ENCODE data around the gene PANX2.
"Not testable (repeated sequence)": the region's sequence is repeated elsewhere in the genome, so short reads cannot be mapped to it uniquely, and the experiment has no call there.

The PANX2 gene

DNA sequence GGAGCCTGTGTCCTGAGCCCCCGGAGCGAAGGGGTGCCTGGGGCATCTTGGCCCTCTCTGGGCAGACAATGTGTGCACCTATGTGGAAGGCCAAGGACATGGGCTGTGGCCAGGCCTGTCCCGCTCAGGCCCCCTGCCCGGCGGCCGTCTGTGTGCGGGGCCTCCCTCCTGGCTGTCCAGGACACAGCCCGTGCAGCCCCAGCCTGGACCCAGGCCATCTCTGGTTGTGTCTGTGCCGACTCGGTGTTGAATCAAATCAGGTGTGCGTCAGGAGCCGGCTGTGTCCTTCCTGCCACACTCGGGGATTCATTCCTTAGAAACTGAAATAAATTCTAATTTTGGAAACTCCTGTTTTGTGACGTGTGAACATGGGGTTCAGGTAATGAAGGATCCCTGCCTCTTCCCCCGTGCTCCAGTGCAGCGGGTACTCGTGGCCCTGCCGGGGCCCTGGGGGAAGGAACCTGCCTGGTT, 28.8 kb downstream of the PANX2 start:
- no peak for DNase-seq (ENCODE audit: low read depth)

DNA sequence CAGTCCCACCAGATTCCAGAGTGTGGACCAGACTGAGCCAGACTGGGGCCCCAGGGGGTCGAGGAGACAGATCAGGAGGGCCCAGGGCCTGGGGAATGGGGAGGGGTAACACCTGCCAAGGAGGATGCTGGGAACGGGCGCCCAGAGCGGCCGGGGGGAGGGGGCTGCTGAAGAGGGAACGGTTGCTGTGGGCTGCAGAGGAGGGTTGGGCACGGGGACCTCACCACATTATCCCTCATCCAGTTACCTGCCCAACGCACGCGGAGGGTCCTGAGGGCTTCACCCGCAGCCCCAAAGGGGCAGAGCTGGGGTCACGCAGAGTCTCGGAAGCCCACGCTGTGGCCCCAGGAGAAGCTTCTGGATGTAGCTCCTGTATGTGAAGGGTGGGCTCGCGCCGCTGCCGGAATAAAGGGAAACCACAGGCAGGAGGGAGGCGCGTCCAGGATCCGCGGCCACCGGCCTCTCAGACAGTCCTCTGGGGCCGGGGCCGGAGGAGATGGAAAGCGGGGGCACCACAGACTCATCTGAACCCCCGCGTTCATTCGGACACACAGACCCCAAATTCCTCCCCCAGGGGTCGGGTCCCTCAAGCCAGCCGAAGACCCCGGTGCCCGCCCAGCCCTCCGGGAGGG, 29.4 kb downstream of the PANX2 start:
- DNase-seq (ENCODE audit: low read depth) = no peak

DNA sequence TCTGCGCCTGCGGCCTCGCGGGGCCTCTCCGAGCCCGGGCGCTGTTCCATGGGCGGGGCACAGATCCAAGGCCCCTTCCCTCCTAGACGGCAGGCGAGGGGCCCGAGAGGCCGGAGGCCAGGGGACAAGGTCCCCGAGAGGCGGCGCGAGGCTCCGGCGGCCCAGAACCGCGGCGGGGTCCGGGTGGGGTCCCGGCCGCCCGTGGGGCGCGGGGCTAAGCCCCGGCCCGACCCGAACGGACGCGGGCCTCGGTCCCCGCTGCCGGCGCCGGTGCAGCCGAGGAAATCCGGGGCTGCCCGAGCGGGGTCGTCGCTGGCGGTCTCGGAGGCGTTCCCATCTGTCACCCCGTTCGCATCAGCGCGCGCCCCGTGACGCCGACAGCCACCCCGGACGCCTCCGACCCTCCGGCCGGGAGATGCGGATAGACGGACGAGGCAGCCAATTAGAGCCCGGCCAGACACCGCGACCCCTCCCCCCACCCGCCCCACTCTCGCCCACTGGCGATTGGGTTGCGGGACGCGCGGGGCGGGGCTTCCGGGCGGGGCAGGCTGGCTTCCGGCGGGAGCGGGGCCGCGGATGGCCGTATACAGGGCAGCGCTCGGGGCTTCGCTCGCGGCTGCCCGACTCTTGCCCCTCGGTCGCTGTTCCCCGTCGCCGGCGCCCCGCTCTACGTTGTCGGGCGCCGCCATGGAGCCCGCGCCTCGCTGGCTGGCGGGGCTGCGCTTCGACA, 30.1 kb downstream of the PANX2 start, which contains the start of gene SELENOO:
TSS of gene SELENOO (plus strand) at position 551 of the 730 bp plus-strand sequence. CDS start at position 577, 26 bp downstream.
- peak; percentile 92 for DNase-seq (ENCODE audit: low read depth)

DNA sequence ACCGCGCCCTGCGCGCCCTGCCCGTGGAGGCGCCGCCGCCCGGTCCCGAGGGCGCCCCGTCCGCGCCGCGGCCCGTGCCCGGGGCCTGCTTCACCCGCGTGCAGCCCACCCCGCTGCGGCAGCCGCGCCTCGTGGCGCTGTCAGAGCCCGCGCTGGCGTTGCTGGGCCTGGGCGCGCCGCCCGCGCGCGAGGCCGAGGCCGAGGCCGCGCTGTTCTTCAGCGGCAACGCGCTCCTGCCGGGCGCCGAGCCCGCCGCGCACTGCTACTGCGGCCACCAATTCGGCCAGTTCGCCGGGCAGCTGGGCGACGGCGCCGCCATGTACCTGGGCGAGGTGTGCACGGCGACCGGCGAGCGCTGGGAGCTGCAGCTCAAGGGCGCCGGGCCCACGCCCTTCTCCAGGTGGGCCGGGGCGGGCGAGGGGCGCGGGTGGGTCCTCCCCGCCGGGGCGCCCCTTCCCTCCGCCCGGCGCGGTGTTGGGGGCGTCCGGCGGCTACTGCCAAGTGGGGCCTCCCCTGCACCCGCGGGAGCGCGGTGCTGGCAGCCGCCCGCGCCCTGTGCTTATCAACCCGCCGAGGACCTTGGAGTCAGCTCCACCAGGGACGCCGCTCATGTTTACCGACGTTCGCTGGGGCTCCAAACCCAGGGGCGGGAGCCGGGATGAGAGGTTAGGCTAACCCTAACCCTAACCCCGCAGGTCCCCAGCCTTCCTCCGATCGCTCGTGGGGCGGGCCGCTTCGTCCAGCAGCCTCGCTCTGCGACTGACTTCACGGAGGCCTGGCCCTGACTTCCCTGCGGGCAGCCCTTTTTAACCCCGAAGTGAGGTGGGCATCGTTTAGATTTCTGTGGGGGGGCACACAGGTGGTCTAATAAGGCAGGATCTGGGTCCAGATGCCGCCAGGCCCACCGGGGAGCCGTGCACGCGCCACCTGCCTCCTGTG, 30.9 kb downstream of the PANX2 start:
- DNase-seq (ENCODE audit: low read depth) = no peak

DNA sequence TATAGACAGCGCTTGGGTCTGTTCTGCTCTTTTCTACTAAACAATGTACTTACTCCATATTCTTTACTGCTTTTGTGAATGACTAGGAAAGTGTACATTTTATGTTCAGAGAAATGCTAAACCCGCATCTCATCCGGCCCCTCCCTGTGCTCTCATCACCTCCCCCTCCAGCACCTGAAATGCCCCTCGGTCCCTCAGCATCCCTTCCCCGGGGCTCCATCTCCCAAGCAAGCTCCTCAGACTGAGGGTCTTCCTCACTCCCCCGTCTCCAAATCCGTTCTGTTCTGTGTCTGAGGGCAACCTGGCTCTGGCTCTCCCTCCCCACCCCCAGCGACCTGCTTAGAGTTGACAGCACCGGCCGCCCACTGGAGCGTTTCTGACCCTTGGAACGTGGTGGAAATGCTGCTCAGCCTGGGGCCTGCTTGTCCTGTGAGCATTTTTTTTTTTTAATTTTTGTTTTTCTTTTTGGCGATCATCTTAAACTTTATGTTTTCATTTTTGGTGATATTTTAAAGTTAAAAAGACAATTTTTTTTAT, 31.7 kb downstream of the PANX2 start:
- DNase-seq (ENCODE audit: low read depth) = no peak

DNA sequence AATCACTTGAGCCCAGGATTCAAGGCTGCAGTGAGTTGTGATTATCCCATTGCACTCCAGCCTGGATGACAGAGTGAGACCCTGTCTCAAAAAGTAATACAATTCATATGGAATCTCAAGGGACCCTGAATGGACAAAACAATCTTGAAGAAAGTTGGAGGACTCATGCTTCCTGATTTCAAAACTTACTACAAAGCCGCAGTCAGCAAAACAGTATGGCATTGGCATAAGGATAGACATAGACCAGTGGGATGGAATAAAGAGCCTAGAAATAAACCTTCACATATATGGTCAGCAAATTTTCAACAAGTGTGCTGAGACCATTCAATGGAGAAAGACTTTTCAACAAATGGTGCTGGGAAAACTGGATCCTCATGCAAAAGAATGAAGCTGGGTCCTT, 32.8 kb downstream of the PANX2 start:
- no peak for DNase-seq (ENCODE audit: low read depth)

DNA sequence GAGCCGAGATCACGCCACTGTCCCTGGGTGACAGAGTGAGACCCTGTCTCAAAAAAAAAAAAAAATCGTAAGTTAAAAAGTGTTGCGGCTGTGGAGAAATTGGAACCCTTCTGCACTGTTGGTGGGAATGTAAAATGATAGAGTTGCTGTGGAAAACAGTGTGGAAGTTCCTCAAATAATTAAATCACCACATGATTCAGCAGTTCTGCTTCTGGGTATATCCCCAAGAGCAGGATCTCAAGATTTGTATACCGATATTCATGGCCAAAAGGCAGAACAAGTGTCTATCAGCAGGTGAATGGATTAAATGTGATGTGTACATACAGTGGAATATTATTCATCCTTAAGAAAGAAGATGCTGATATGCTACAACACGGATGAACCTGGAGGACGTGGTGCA, 34.0 kb downstream of the PANX2 start:
- DNase-seq (ENCODE audit: low read depth) = no peak

DNA sequence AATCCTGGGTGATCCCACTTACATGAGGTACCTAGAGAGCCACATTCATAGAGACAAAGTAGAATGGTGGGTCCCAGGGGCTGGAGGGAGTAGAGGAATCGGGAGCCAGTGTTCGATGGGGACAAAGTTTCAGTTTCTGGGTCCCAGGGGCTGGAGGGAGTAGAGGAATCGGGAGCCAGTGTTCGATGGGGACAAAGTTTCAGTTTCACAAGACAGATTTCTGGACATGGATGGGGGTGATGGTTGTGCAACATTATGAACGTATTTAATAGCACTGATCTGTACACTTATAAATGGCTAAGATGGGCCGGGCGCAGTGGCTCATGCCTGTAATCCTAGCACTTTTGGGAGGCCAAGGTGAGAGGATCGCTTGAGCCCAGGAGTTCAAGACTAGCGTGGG, 34.5 kb downstream of the PANX2 start:
- not testable (repeated sequence) for DNase-seq (ENCODE audit: low read depth)

DNA sequence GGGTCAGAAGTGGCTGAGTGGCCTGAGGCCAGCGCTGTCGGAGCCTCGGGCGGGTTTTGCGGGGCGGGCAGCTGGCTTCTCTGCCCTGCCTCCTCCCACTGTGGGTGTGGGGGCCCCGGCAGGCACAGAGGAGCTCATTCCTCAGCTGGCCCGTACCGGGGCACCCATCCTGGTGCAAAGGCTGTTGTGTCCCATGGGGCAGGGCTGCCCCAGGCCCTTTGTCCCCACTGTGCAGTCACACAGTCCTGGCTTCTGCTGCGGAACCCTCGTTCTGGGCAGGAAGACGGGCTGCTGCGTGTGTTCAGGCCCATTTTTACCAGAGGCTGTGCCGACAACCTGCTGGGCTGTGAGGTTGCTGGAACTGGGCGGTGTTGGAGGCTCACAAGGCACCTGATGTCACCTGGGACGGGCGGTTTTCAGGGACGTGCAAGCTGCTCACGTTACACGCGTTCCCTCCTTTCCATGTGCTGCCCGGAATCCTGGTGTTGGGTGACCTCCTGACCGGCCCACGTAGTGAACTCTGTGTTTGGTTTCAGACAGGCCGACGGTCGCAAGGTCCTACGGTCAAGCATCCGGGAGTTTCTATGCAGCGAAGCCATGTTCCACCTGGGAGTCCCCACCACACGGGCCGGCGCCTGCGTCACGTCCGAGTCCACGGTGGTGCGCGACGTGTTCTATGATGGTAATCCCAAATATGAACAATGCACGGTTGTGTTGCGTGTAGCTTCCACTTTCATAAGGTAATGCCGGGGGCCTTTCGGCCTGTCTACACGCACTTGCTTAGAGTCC, 35.4 kb downstream of the PANX2 start:
- DNase-seq (ENCODE audit: low read depth) = no peak

DNA sequence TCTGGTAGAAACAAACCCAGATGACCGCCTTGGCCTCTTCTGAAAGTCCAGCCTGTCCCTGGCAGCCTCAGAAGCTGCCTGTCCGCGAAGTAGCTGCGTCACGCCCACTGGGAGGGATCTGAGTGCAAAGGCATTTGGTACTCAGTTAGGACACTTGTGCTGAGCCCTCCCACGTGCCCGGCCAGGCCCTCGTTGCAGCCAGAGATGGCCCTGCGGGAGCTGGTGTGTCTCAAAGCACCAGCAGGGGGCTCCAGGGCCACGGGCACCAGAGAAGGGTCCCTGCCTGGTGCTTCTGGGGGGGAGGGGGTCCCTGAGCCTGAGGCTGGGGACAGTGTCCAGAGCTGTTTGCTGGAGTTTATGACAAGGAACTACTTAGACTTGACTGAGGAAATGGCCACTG, 36.1 kb downstream of the PANX2 start:
- no peak for DNase-seq (ENCODE audit: low read depth)

DNA sequence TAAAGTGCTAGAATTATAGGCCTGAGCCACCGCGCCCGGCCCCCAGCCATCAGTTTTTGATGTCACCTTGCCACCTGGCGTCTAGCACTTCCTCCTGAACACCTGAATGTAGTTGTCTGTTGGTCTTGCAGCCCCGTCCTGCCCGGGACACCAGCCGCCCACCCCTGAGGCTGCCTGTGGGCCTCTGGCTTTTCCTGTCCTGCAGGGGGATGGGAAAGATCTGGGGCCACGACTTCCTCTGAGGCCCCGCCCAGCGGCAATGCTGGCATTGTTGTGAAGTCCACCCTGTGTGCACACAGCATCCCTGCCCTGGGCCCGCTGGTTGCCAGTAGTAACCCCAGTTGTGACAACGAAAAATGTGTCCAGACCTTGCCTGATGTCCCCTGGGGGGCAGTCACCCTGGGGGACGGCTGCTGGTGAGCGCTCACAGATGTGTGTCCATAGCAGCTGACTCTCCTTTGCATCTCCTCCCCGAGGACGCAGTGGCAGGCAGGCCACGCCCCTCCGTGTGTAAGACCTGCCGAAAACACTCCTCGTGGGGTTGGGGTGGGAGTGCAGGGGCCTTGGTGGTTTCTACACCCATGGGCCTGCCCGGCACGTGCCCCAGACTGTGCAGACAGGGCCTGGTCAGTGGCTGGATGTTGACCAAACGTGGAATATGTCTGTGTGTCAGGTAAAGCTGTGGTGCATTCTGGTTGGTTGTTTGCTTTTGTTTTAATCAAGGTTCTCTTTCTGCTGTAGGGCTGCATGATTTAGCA, 37.0 kb downstream of the PANX2 start:
- DNase-seq (ENCODE audit: low read depth) = no peak

DNA sequence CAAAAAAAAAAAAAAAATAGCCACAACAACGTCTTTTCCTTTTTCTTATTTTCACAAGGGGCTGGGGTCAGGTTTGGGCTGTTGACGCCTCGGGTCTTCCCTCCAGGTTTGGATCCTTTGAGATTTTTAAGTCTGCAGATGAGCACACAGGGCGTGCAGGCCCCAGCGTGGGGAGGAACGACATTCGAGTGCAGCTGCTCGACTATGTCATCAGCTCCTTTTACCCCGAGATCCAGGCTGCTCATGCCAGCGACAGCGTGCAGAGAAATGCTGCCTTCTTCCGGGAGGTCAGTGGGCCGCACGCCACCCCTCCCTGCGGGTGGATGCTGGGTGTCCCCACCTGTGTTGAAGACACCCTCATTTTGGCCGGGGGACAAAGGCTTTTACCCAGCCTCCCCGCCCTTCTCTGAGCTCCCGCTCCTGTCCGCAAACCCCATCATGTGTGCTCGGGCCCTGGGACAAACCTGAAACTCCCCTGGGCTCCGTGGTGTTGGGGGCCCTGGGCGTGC, 38.0 kb downstream of the PANX2 start:
- DNase-seq (ENCODE audit: low read depth) = no peak

DNA sequence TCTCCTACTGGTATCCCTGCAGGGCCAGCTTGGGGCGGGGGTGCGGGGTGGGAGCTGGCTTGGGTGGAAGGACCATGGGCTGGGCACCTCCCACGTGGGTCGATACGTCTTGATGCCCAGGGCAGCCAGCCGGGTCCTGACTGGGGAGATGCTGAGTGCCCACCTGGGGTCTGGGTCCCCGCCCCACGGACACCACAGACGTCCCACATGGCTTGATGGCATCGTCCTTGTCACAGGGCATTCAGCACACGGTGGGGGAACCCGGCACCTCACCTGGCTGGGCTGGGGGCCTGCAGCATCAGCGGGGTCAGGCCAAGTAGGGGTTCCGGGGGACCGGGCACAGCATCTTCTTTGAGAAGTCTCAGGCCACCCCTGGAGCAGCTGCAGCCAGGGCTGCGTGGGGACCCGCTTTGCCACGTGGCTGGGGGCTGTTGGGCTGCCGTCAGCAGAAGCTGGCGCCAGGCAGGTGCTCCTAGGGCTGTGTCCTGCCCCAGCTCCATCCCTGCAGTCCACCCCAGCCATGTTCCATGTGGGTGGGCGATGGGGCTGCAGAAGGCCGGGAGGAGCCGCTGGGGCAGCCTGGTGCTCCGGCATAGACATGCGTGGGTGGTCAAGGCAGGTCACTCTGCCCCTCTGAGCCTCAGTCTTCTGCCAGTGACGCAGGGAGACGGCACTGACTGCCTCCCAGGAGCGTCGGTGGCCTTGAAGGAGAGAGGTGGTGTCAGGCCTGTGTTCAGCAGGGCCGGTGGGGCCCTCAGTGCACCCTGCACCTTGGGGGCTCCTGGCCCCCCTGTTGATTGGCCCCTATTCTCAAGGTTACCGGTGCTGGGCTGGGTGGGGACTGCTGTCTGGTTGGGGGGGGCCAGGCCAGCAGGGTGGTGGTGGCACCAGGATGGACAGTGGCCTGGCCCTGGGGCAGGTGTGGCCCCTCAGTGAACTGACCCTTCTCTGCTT, 38.7 kb downstream of the PANX2 start:
- DNase-seq (ENCODE audit: low read depth) = no peak

DNA sequence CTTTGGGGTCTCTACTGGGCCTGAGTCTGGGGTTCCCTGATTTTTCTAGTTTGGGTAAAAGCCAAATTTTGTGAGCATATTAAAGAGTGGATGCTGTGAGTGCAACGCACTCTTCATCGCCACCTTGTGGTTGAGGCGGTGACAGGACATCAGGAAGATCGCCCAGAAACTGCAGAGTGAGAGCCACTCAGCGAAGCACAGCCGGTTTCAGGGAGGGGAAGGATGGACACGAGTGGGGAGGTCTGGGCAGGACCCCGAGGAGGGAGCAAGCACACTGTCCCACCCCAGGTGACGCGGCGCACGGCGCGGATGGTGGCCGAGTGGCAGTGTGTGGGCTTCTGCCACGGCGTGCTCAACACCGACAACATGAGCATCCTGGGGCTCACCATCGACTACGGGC, 39.4 kb downstream of the PANX2 start:
- DNase-seq (ENCODE audit: low read depth) = no peak

DNA sequence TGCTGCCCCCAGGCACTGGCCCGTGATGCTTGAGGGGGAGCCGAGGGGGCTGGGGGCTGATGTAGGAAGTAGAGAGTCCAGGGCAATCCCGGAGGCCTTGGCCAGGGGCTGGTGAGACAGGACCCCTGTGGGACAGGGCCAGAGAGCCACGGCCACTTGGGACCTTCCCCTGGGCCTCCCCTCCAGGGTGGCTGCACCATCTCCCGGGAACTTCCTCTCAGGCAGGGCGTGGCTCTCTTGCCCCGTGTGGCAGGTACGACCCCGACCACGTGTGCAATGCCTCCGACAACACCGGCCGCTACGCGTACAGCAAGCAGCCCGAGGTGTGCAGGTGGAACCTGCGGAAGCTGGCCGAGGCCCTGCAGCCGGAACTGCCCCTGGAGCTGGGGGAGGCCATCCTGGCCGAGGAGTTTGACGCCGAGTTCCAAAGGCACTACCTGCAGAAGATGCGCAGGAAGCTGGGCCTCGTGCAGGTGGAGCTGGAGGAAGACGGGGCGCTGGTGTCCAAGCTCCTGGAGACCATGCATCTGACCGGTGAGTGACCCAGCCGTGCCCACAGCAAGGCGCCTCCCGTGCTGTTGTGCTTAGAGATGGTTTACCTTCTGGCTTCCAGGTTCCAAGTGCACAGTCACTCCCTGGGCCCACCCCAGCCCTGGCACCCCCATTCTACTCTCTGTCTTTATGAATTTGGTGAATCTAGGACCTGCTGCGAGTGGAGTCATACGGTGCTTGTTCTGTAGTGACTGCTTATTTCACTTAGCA, 40.0 kb downstream of the PANX2 start:
- DNase-seq (ENCODE audit: low read depth) = no peak

DNA sequence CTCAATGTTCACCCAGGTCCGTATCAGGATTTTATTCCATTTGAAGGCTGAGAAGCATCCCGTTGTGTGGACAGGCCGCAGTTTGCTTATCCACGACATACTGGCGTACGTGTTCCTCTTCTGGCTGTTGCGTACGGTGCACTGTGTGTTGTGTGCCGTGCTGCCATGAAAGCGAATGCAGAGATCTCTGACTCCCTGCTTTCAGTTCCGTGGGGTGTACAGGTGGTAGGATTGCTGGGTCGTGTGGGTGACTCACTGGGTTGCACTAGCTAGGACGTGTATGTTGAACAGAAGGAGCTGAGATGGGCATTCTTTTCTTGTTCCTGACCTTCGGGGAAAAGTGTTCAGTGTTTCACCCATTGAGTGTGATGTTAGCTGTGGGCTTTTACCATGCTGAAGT, 40.6 kb downstream of the PANX2 start:
- DNase-seq (ENCODE audit: low read depth) = no peak

DNA sequence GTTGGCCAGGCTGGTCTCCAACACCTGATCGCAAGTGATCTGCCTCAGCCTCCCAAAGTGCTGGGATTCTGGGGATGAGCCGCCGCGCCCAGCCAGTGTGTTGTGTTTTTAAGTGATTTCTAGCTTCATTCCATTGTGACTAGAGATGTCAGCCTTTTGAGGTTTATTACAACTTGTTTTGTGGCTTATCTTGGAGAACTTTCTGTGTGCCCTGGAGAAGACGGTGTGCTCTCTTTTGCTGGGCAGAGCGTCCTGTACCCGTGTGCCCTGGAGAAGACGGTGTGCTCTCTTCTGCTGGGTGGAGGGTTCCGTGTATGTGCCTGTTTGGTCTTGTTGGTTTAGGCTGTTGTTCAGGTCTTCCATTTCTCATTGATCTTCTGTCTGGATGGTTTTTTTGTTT, 42.7 kb downstream of the PANX2 start:
- no peak for DNase-seq (ENCODE audit: low read depth)

DNA sequence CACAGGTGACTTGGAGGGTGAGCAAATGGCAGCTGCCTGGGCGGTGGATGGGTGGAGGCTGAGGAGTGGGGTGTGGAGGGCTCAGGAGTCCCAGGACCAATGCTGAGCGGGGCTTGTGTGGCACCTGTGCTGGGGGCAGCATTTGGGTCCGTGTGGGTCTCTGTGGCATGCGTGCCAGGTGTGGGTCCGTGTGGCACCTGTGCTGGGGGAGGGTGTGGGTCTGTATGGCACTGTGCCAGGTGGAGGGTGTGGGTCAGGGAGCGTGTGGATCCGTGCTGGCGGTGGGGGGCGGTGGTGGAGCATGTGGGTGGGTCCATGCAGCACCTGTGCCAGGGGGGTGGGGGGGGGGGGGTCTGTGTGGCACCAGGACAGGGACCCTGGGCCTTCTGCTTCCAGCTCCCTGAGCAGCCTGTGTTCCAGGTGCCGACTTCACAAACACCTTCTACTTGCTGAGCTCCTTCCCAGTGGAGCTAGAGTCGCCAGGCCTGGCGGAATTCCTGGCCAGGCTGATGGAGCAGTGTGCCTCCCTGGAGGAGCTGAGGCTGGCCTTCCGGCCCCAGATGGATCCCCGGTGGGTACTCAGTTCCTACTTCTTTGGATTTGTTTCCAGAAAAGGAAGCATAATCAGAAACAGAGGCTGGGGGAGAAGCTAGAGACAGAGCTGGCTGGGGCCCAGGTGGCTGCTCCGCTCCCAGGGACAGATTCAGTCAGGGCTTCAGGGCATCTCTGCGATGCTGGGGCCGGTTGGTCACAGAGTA, 44.9 kb downstream of the PANX2 start:
- DNase-seq (ENCODE audit: low read depth) = no peak

Measured in activated T-cell treated with anti-CD3 and anti-CD28 coated beads for 48 hours (primary cell).